A549 (cell line): ENCODE results near the gene ARHGAP12. TPM values are rescaled to one million over a fixed set of nuclear protein-coding genes. Genes with fewer than 3 reads are reported as not detected.

Experiments
- ATAC-seq, 2 experiments: fragments of 200-7000 bp in 1 of 2; fragments of >200 bp in 1 of 2; cut with Nextera tagmentation in 1 of 2; cut with Tn5 transposase in 1 of 2; 3 replicates each; pipeline versions ENCODE4 v1.8.0 to v1.9.1; 2018 to 2020; ENCODE audit warnings: mild to moderate bottlenecking in 1 of 2, moderate library complexity in 1 of 2
- CTCF ChIA-PET: fragments of 300-600 bp; sonication (Branson Sonifier 250); formaldehyde crosslinking; extraction: SDS; loops from one replicate; lab custom pipeline; 2021; ENCODE audit warnings: antibody characterized with exemption, inconsistent platforms; lab: Yijun Ruan, JAX
- POLR2A ChIA-PET: fragments of 350-600 bp; formaldehyde crosslinking; extraction: SDS; loops from one replicate; lab custom pipeline; 2021; ENCODE audit warnings: antibody characterized with exemption, inconsistent platforms; lab: Yijun Ruan, JAX
- DNase-seq, 2 experiments: peaks; one replicate each; pipeline versions ENCODE4 v3.0.0 to v3.0.0-alpha.2; 2011 to 2016; ENCODE audit warnings: low read depth in 1 of 2, low spot score in 1 of 2
- FAIRE-seq: peaks from 2 replicates; lab custom pipeline; 2011; peaks lifted over from hg19 to GRCh38; lab: Jason Lieb, UNC
- H3K27ac ChIP-seq, 2 experiments: fragments of >200 bp; sonication (Bioruptor Twin); formaldehyde crosslinking; 3 replicates each; pipeline ENCODE4 v1.5.1; 2016 to 2017
- H3K4me1 ChIP-seq: fragments of >200 bp; sonication (Bioruptor Twin); formaldehyde crosslinking; 3 replicates; pipeline ENCODE4 v1.6.1; 2016
- H3K4me2 ChIP-seq: fragments of >200 bp; sonication (Bioruptor Twin); formaldehyde crosslinking; 3 replicates; pipeline ENCODE4 v1.6.1; 2016
- H3K4me3 ChIP-seq: fragments of >200 bp; sonication (Bioruptor Twin); formaldehyde crosslinking; 3 replicates; pipeline ENCODE4 v1.5.1; 2016
- H3K9me3 ChIP-seq: fragments of >200 bp; sonication (Bioruptor Twin); formaldehyde crosslinking; 3 replicates; pipeline ENCODE4 v1.6.1; 2016
- CBX8 ChIP-seq: fragments of 200-600 bp; sonication (generic); IDR thresholded peaks from 2 replicates; pipeline ENCODE4 v1.6.1; 2016
- CEBPB ChIP-seq, 2 experiments: fragments of >200 bp in 1 of 2; sonication (Bioruptor Twin) in 1 of 2; formaldehyde crosslinking in 1 of 2; IDR thresholded peaks; 2 replicates each; pipeline ENCODE4 v1.6.1; 2012 to 2016
- CHD4 ChIP-seq: fragments of 200-600 bp; sonication (generic); IDR thresholded peaks from 2 replicates; pipeline ENCODE4 v1.6.1; 2016; ENCODE audit warnings: antibody characterized with exemption, mild to moderate bottlenecking, borderline replicate concordance
- CTCF ChIP-seq: fragments of >200 bp; sonication (Bioruptor Twin); formaldehyde crosslinking; IDR thresholded peaks from 3 replicates; pipeline ENCODE4 v1.5.1; 2016
- E2F6 ChIP-seq: IDR thresholded peaks from 2 replicates; pipeline ENCODE4 v1.6.1; 2012; ENCODE audit warnings: low read depth, borderline replicate concordance
- FOSL2 ChIP-seq, 2 experiments: fragments of 450-650 bp in 1 of 2; fragments of >200 bp in 1 of 2; sonication (Bioruptor Twin) in 1 of 2; formaldehyde crosslinking; IDR thresholded peaks; 2 replicates each; pipeline versions ENCODE4 v1.5.0 to v1.6.1; 2016 to 2020; ENCODE audit warnings: mild to moderate bottlenecking in 1 of 2, moderate library complexity in 1 of 2
- FOXS1 ChIP-seq: fragments of 250-450 bp; sonication (Bioruptor Pico); IDR thresholded peaks from 2 replicates; pipeline ENCODE4 v1.5.0; 2020; ENCODE audit warnings: mild to moderate bottlenecking, moderate library complexity
- GATA3 ChIP-seq: IDR thresholded peaks from 2 replicates; pipeline ENCODE4 v1.6.1; 2012; ENCODE audit warnings: borderline replicate concordance
- HEYL ChIP-seq: fragments of 250-450 bp; sonication (Bioruptor Pico); IDR thresholded peaks from 2 replicates; pipeline ENCODE4 v1.8.0; 2021; ENCODE audit warnings: mild to moderate bottlenecking, moderate library complexity
- HMGXB4 ChIP-seq: fragments of 250-450 bp; sonication (Bioruptor Pico); IDR thresholded peaks from 2 replicates; pipeline ENCODE4 v1.5.0; 2021; ENCODE audit warnings: mild to moderate bottlenecking, moderate library complexity, borderline replicate concordance
- JUNB ChIP-seq: fragments of >200 bp; sonication (Bioruptor Twin); formaldehyde crosslinking; IDR thresholded peaks from 2 replicates; pipeline ENCODE4 v1.6.1; 2016
- KDM1A ChIP-seq: fragments of 200-600 bp; sonication (generic); IDR thresholded peaks from 2 replicates; pipeline ENCODE4 v1.6.1; 2016; ENCODE audit warnings: low read depth, mild to moderate bottlenecking
- MAX ChIP-seq: IDR thresholded peaks from 2 replicates; pipeline ENCODE4 v1.6.1; 2012
- MAZ ChIP-seq: fragments of 150-350 bp; IDR thresholded peaks from 2 replicates; pipeline ENCODE4 v1.6.1; 2014; ENCODE audit warnings: antibody characterized with exemption, low read depth, low read length, borderline replicate concordance
- MYC ChIP-seq: IDR thresholded peaks from 2 replicates; pipeline ENCODE4 v1.6.1; 2012; ENCODE audit warnings: mild to moderate bottlenecking, inconsistent platforms, low read length, improper control_type of control experiment, borderline replicate concordance
- NFE2L2 ChIP-seq: fragments of 150-350 bp; conservative IDR thresholded peaks from 2 replicates; pipeline ENCODE4 v1.6.1; 2014; ENCODE audit warnings: low read length
- PBX3 ChIP-seq: IDR thresholded peaks from 2 replicates; pipeline ENCODE4 v1.6.1; 2012
- PHF8 ChIP-seq: fragments of 200-600 bp; sonication (generic); IDR thresholded peaks from 2 replicates; pipeline ENCODE4 v1.6.1; 2016; ENCODE audit warnings: low read depth, mild to moderate bottlenecking, antibody characterized with exemption, moderate library complexity, borderline replicate concordance
- POLR2A ChIP-seq: IDR thresholded peaks from 2 replicates; pipeline ENCODE4 v1.6.1; 2012; ENCODE audit warnings: mild to moderate bottlenecking, low read length
- POLR2AphosphoS2 ChIP-seq: conservative IDR thresholded peaks from 2 replicates; pipeline ENCODE4 v1.6.1; 2012; ENCODE audit warnings: low read length, improper control_type of control experiment, inconsistent platforms
- RFX5 ChIP-seq: fragments of 450-650 bp; IDR thresholded peaks from 2 replicates; pipeline ENCODE4 v1.7.1; 2014; ENCODE audit warnings: antibody characterized with exemption, mild to moderate bottlenecking, moderate library complexity
- RNF2 ChIP-seq: fragments of 200-600 bp; sonication (generic); IDR thresholded peaks from 2 replicates; pipeline ENCODE4 v1.6.1; 2016; ENCODE audit warnings: low read depth, mild to moderate bottlenecking, antibody characterized with exemption, moderate library complexity, borderline replicate concordance
- SREBF2 ChIP-seq: fragments of 450-650 bp; IDR thresholded peaks from 2 replicates; pipeline ENCODE4 v1.6.1; 2014; ENCODE audit warnings: mild to moderate bottlenecking, moderate library complexity
- ZFP36 ChIP-seq: fragments of 450-650 bp; IDR thresholded peaks from 2 replicates; pipeline ENCODE4 v1.6.1; 2014; ENCODE audit warnings: borderline replicate concordance; ENCODE audit not compliant: partially characterized antibody
- WGBS: methylation state at CpG from one replicate; pipeline ENCODE4 v1.1.6; 2017; ENCODE audit errors: missing lambda C conversion rate; 5-methylcytosine and 5-hydroxymethylcytosine counted together
- polyA plus RNA-seq, 4 experiments: library from polyadenylated mRNA; depleted of rRNA in 3 of 4; stranded (reverse); fragments of >200 nt; fragmentation: RNase III in 1 of 4; extraction: RNeasy Plus Mini Kit Qiagen cat#74134 plus additional on column Dnase treatment in 1 of 4; gene quantifications; 2 replicates in 3 of 4; 3 replicates in 1 of 4; pipeline ENCODE4 v1.2.3, GENCODE V29; 2011 to 2017

Gene ARHGAP12
- polyA plus RNA-seq, 2 of the 4 experiments (the other 2 are of a cell fraction), result 22.1 to 49.3 TPM

- CTCF ChIA-PET, result interaction anchor here (0.9 to 1.1 kb wide), 2 partner anchors 9 to 28 kb away, joined by 3 to 4 read pairs; no protein-coding TSS in a partner anchor
Measured at GRCh38 chr10:31920538-31920937, 8.1 kb downstream of the ARHGAP12 start.

GRCh38 chr10:31918671-31919409, 9.8 kb downstream of the ARHGAP12 start:
- WGBS, result 75% methylated on average over 2 of the region's 2 CpGs
- Histone ChIP-seq H3K27ac (no peak overlapping the region), H3K4me1 (peaks cover 33% of the 10 kb centered on the region), H3K4me3 (no peak overlapping the region), H3K4me2 (no peak overlapping the region), H3K9me3 (0 out of 3 replicates have a peak, but pooled peaks cover 2% of the 10 kb centered on the region)
- DNase-seq, result no peak
- ChIA-PET CTCF (interaction anchor here (0.6 to 0.9 kb wide), 2 partner anchors 57 to 114 kb away, joined by 3 to 4 read pairs; no protein-coding TSS in a partner anchor), POLR2A (no interaction called here)
- ATAC-seq, result no peak
- FAIRE-seq, result peak; percentile 46
- TF ChIP-seq NFE2L2, result no peak
- TF ChIP-seq MAZ, result no peak
- TF ChIP-seq JUNB, result no peak
- TF ChIP-seq FOXS1, result no peak
- TF ChIP-seq HEYL (CRISPR knock-in tag), result no peak
- TF ChIP-seq CHD4, result no peak
- TF ChIP-seq SREBF2, result no peak
- no peak for TF ChIP-seq PBX3
- TF ChIP-seq CBX8, result no peak
- no peak for TF ChIP-seq KDM1A
- TF ChIP-seq POLR2A, result no peak
- TF ChIP-seq HMGXB4 (CRISPR knock-in tag), result no peak
- no peak for TF ChIP-seq E2F6
- TF ChIP-seq POLR2AphosphoS2, result no peak

More at GRCh38 chr10:31920538-31920937, 8.1 kb downstream of the ARHGAP12 start:
- H3K4me2 ChIP-seq, result 0 out of 3 replicates have a peak overlapping the region, but pooled peaks have one; percentile 5
- 84% methylated on average over 2 of the region's 2 CpGs for WGBS
- POLR2A ChIA-PET, result no interaction called here
- FAIRE-seq, result no peak
- H3K9me3 ChIP-seq, result 0 out of 3 replicates have a peak, but pooled peaks cover 2% of the 10 kb centered on the region
- peaks cover 42% of the 10 kb centered on the region for H3K4me1 ChIP-seq
- TF ChIP-seq JUNB (no peak), RFX5 (no peak), MYC (no peak), MAX (no peak), PHF8 (no peak), RNF2 (no peak), GATA3 (no peak), CEBPB (IDR thresholded peaks at IDR 0.05) (no peak), ZFP36 (no peak), NFE2L2 (no peak), CTCF (no peak), FOSL2 (IDR thresholded peaks at IDR 0.05) (no peak), FOSL2 (CRISPR knock-in tag; IDR thresholded peaks at IDR 0.05) (no peak), FOXS1 (no peak), PBX3 (no peak)
- TF ChIP-seq, all 56 proteins: peak for 0
- Histone ChIP-seq H3K4me3 (no peak overlapping the region), H3K27ac (no peak overlapping the region)
- DNase-seq, result no peak
- ATAC-seq, result no peak
